ENCODE measurements around the gene STEAP2. TPM values are rescaled to one million over a fixed set of nuclear protein-coding genes. Genes with fewer than 3 reads are reported as not detected.
"Not testable (repeated sequence)": the region's sequence is repeated elsewhere in the genome, so short reads cannot be mapped to it uniquely, and the experiment has no call there.

Gene STEAP2
- polyA plus RNA-seq, 4 donors: 2.2 to 16.0 (median 4.5) TPM

GRCh38 chr7:90186290-90186689 is 25.2 kb upstream of the STEAP2 start:
- not testable (repeated sequence) for H3K36me3 ChIP-seq (ENCODE audit: control insufficient read depth in 3 of 3, insufficient read depth in 2 of 3, low read depth in 1 of 3, low read length in 3 of 3); FAIRE-seq; H3K27ac ChIP-seq (ENCODE audit: low read depth in 1 of 3, low read length in 2 of 3); H3K4me3 ChIP-seq (ENCODE audit: low read depth in 1 of 3, low read length in 3 of 3); DNase-seq; H3K9me3 ChIP-seq (ENCODE audit: control insufficient read depth in 2 of 2, insufficient read depth in 1 of 2, low read depth in 1 of 2, low read length in 1 of 2); H3K27me3 ChIP-seq (ENCODE audit: control insufficient read depth in 3 of 3, insufficient read depth in 3 of 3, low read length in 3 of 3)
- H3K4me1 ChIP-seq (ENCODE audit: control insufficient read depth in 3 of 3, insufficient read depth in 2 of 3, low read depth in 1 of 3, low read length in 2 of 3): peaks cover 0 to 19% (median 2%) of the 10 kb centered on the region in 3 donors
- 71 to 89% (median 73%) methylated on average over 4 of the region's 4 CpGs for WGBS, 3 donors

DNA sequence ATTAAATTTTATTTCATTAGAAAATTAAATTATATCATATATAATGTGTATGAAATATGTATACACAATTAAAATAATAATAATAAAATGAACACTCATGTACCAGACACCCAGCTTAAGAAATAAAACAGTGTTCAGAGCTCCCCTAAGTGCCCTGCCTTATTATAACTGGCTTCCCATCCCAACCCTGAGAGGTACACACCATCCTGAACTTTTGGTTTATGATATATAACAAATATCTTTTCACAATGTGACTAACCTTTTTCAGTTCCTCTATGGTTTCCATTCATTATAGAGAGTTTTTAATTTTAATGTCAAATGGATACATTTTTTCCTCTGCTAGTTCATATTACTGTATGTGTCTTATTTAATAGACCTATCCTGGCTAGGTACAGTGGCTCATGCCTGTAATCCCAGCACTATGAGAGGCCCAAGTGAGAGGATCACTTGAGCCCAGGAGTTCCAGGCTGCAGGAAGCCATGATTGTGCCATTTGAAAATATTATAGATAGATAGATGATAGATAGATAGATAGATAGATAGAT is 24.0 kb upstream of the STEAP2 start:
- no peak overlapping the region for H3K27ac ChIP-seq (ENCODE audit: low read depth in 1 of 3, low read length in 2 of 3)
- FAIRE-seq (no peak), DNase-seq (no peak)
- H3K36me3 ChIP-seq (ENCODE audit: control insufficient read depth in 3 of 3, insufficient read depth in 2 of 3, low read depth in 1 of 3, low read length in 3 of 3): no peaks in the 10 kb centered on the region
- H3K27me3 ChIP-seq (ENCODE audit: control insufficient read depth in 3 of 3, insufficient read depth in 3 of 3, low read length in 3 of 3): no peaks in the 10 kb centered on the region
- H3K4me1 ChIP-seq (ENCODE audit: control insufficient read depth in 3 of 3, insufficient read depth in 2 of 3, low read depth in 1 of 3, low read length in 2 of 3): peaks cover 0 to 20% (median 2%) of the 10 kb centered on the region in 3 donors
- H3K4me3 ChIP-seq (ENCODE audit: low read depth in 1 of 3, low read length in 3 of 3): no peak overlapping the region
- peaks cover 0 to 12% of the 10 kb centered on the region in 2 donors for H3K9me3 ChIP-seq (ENCODE audit: control insufficient read depth in 2 of 2, insufficient read depth in 1 of 2, low read depth in 1 of 2, low read length in 1 of 2)

GRCh38 chr7:90188281-90188680 is 23.3 kb upstream of the STEAP2 start:
- Histone ChIP-seq H3K4me1 (ENCODE audit: control insufficient read depth in 3 of 3, insufficient read depth in 2 of 3, low read depth in 1 of 3, low read length in 2 of 3) (peaks cover 0 to 20% (median 2%) of the 10 kb centered on the region in 3 donors), H3K4me3 (ENCODE audit: low read depth in 1 of 3, low read length in 3 of 3) (no peak overlapping the region), H3K36me3 (ENCODE audit: control insufficient read depth in 3 of 3, insufficient read depth in 2 of 3, low read depth in 1 of 3, low read length in 3 of 3) (no peaks in the 10 kb centered on the region), H3K9me3 (ENCODE audit: control insufficient read depth in 2 of 2, insufficient read depth in 1 of 2, low read depth in 1 of 2, low read length in 1 of 2) (peaks cover 0 to 12% of the 10 kb centered on the region in 2 donors), H3K27me3 (ENCODE audit: control insufficient read depth in 3 of 3, insufficient read depth in 3 of 3, low read length in 3 of 3) (no peaks in the 10 kb centered on the region), H3K27ac (ENCODE audit: low read depth in 1 of 3, low read length in 2 of 3) (peak overlapping the region in 2 of 3 donors; percentile 14 to 75)
- no peak for FAIRE-seq
- 0 to 36% (median 12%) methylated on average over 2 of the region's 2 CpGs for WGBS, 3 donors
- DNase-seq: peak; percentile 80 to 87

GRCh38 chr7:90190995-90191394 is 20.5 kb upstream of the STEAP2 start:
- FAIRE-seq: no peak
- Histone ChIP-seq H3K36me3 (ENCODE audit: control insufficient read depth in 3 of 3, insufficient read depth in 2 of 3, low read depth in 1 of 3, low read length in 3 of 3) (no peaks in the 10 kb centered on the region), H3K27ac (ENCODE audit: low read depth in 1 of 3, low read length in 2 of 3) (peak overlapping the region in 1 of 3 donors; percentile 7), H3K4me1 (ENCODE audit: control insufficient read depth in 3 of 3, insufficient read depth in 2 of 3, low read depth in 1 of 3, low read length in 2 of 3) (peaks cover 0 to 30% (median 2%) of the 10 kb centered on the region in 3 donors), H3K4me3 (ENCODE audit: low read depth in 1 of 3, low read length in 3 of 3) (no peak overlapping the region), H3K27me3 (ENCODE audit: control insufficient read depth in 3 of 3, insufficient read depth in 3 of 3, low read length in 3 of 3) (no peaks in the 10 kb centered on the region), H3K9me3 (ENCODE audit: control insufficient read depth in 2 of 2, insufficient read depth in 1 of 2, low read depth in 1 of 2, low read length in 1 of 2) (peaks cover 0 to 12% of the 10 kb centered on the region in 2 donors)
- DNase-seq: no peak

DNA sequence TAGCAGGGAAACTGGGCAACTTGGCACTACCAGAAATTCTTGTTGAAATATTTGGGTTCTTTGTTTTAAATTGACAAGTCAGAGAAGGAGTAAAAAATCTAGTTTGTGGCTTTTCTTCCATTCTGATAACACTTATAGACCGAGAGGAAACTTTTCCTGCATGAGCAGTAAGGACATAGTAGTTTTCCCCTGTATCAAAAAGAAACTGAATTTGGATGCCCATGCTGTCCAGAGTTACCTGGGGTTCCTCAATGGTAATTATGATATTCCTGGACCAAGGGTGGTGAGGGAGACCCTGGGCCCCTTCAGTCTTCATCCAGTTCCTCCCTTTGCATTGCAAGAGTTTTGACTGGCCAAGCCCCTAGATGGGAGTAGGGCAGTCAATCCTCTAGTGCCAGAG is 19.9 kb upstream of the STEAP2 start:
- peaks cover 0 to 30% (median 2%) of the 10 kb centered on the region in 3 donors for H3K4me1 ChIP-seq (ENCODE audit: control insufficient read depth in 3 of 3, insufficient read depth in 2 of 3, low read depth in 1 of 3, low read length in 2 of 3)
- 69 to 87% (median 85%) methylated on average over 1 of the region's 1 CpG for WGBS, 3 donors
- H3K4me3 ChIP-seq (ENCODE audit: low read depth in 1 of 3, low read length in 3 of 3): no peak overlapping the region

DNA sequence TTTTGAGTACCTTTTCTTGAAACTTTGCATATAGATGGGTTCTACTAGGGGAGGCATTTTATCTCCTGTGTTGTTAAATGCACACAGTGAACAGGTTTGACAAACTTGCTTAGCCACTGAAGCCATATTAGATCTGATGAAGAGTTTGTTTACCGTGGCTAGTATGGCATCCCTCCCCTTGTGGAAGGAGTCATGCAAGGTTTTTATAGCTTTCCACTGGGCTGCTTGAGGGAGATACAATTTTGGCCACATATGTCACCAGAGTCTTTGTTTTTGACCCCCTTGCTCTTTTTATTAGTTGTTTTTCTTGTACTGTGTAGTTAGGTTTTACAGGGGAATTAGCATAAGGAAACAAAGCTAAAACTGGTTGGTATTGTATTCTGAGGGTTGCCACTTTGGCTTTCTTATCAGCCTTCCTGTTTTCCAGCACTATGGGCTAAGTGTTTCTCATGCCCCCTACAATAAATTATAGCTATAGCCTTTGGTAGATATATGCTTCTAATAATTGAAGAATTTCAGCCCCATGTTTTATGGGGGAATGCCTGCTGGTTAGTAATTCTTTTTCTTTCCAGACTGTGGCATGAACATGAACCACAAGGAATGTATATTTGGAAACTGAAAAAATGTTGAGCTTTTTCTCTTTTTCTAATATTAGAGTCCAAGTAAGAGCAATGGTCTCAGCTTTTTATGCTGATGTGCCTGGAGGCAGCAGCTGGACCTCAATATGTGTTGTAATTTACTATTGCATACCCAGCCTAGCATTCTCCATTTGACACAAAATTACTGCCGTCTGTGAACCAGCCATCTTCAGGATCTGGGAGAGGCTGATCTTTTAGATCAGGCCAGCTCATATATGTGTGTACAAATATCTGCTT is 18.4 kb upstream of the STEAP2 start:
- no peak for DNase-seq
- peaks cover 0 to 12% of the 10 kb centered on the region in 2 donors for H3K9me3 ChIP-seq (ENCODE audit: control insufficient read depth in 2 of 2, insufficient read depth in 1 of 2, low read depth in 1 of 2, low read length in 1 of 2)
- 47 to 86% (median 65%) methylated on average over 2 of the region's 2 CpGs for WGBS, 3 donors
- no peak for FAIRE-seq
- no peak overlapping the region for H3K4me3 ChIP-seq (ENCODE audit: low read depth in 1 of 3, low read length in 3 of 3)
- H3K36me3 ChIP-seq (ENCODE audit: control insufficient read depth in 3 of 3, insufficient read depth in 2 of 3, low read depth in 1 of 3, low read length in 3 of 3): no peaks in the 10 kb centered on the region
- peaks cover 0 to 27% (median 2%) of the 10 kb centered on the region in 3 donors for H3K4me1 ChIP-seq (ENCODE audit: control insufficient read depth in 3 of 3, insufficient read depth in 2 of 3, low read depth in 1 of 3, low read length in 2 of 3)
- H3K27me3 ChIP-seq (ENCODE audit: control insufficient read depth in 3 of 3, insufficient read depth in 3 of 3, low read length in 3 of 3): no peaks in the 10 kb centered on the region
- no peak overlapping the region for H3K27ac ChIP-seq (ENCODE audit: low read depth in 1 of 3, low read length in 2 of 3)

More for the DNA sequence above, 19.9 kb upstream of the STEAP2 start:
- Histone ChIP-seq H3K27me3 (ENCODE audit: control insufficient read depth in 3 of 3, insufficient read depth in 3 of 3, low read length in 3 of 3) (no peaks in the 10 kb centered on the region), H3K9me3 (ENCODE audit: control insufficient read depth in 2 of 2, insufficient read depth in 1 of 2, low read depth in 1 of 2, low read length in 1 of 2) (peaks cover 0 to 12% of the 10 kb centered on the region in 2 donors), H3K27ac (ENCODE audit: low read depth in 1 of 3, low read length in 2 of 3) (peak overlapping the region in 1 of 3 donors; percentile 7), H3K36me3 (ENCODE audit: control insufficient read depth in 3 of 3, insufficient read depth in 2 of 3, low read depth in 1 of 3, low read length in 3 of 3) (no peaks in the 10 kb centered on the region)
- FAIRE-seq (no peak), DNase-seq (no peak)

- peaks cover 0 to 12% of the 10 kb centered on the region in 2 donors for H3K9me3 ChIP-seq (ENCODE audit: control insufficient read depth in 2 of 2, insufficient read depth in 1 of 2, low read depth in 1 of 2, low read length in 1 of 2)
- FAIRE-seq (no peak), DNase-seq (no peak)
- peaks cover 0 to 14% (median 0%) of the 10 kb centered on the region in 3 donors for H3K4me1 ChIP-seq (ENCODE audit: control insufficient read depth in 3 of 3, insufficient read depth in 2 of 3, low read depth in 1 of 3, low read length in 2 of 3)
- H3K36me3 ChIP-seq (ENCODE audit: control insufficient read depth in 3 of 3, insufficient read depth in 2 of 3, low read depth in 1 of 3, low read length in 3 of 3): no peaks in the 10 kb centered on the region
- H3K27ac ChIP-seq (ENCODE audit: low read depth in 1 of 3, low read length in 2 of 3): no peak overlapping the region
- H3K4me3 ChIP-seq (ENCODE audit: low read depth in 1 of 3, low read length in 3 of 3): no peak overlapping the region
- H3K27me3 ChIP-seq (ENCODE audit: control insufficient read depth in 3 of 3, insufficient read depth in 3 of 3, low read length in 3 of 3): no peaks in the 10 kb centered on the region
- 78 to 83% (median 81%) methylated on average over 10 of the region's 10 CpGs for WGBS, 3 donors
Observed at GRCh38 chr7:90194911-90195809, 16.4 kb upstream of the STEAP2 start.

GRCh38 chr7:90201500-90202195 is 9.9 kb upstream of the STEAP2 start:
- Histone ChIP-seq H3K4me1 (ENCODE audit: control insufficient read depth in 3 of 3, insufficient read depth in 2 of 3, low read depth in 1 of 3, low read length in 2 of 3) (no peaks in the 10 kb centered on the region), H3K27me3 (ENCODE audit: control insufficient read depth in 3 of 3, insufficient read depth in 3 of 3, low read length in 3 of 3) (no peaks in the 10 kb centered on the region), H3K4me3 (ENCODE audit: low read depth in 1 of 3, low read length in 3 of 3) (no peak overlapping the region), H3K27ac (ENCODE audit: low read depth in 1 of 3, low read length in 2 of 3) (no peak overlapping the region), H3K36me3 (ENCODE audit: control insufficient read depth in 3 of 3, insufficient read depth in 2 of 3, low read depth in 1 of 3, low read length in 3 of 3) (no peaks in the 10 kb centered on the region), H3K9me3 (ENCODE audit: control insufficient read depth in 2 of 2, insufficient read depth in 1 of 2, low read depth in 1 of 2, low read length in 1 of 2) (no peaks in the 10 kb centered on the region)
- DNase-seq (no peak), FAIRE-seq (no peak)
- 88 to 95% (median 93%) methylated on average over 2 of the region's 2 CpGs for WGBS, 3 donors

All from small intestine (tissue), 7 donors.